ENCODE data around the gene CDH6. TPM values are rescaled to one million over a fixed set of nuclear protein-coding genes. Genes with fewer than 3 reads are reported as not detected.

CDH6 gene
- total RNA-seq, 1 experiment from 2014 or later, result not detected

GRCh38 chr5:31285025-31285424 is 91.5 kb downstream of the CDH6 start:
- Histone ChIP-seq H3K9me2 (ENCODE audit: insufficient read depth) (no peaks in the 10 kb centered on the region; the same call in 1 of the 2 replicates), H3K27ac (no peak overlapping the region), H2AFZ (no peak overlapping the region), H3K4me2 (no peak overlapping the region), H3K79me2 (ENCODE audit: low read depth) (no peaks in the 10 kb centered on the region), H3K27me3 (ENCODE audit: insufficient read depth, low read depth) (no peaks in the 10 kb centered on the region), H3K4me1 (replicated peaks; ENCODE audit: insufficient read depth) (no peaks in the 10 kb centered on the region), H3K4me3 (no peak overlapping the region), H3K36me3 (ENCODE audit: low read depth) (no peaks in the 10 kb centered on the region), H3K9me3 (ENCODE audit: insufficient read depth, low read depth) (no peaks in the 10 kb centered on the region), H3F3A (ENCODE audit: insufficient read depth, low read depth) (no peaks in the 10 kb centered on the region), H4K20me1 (ENCODE audit: insufficient read depth) (no peaks in the 10 kb centered on the region)
- no TSS peak for BruUV-seq (replicated peaks)
- no peak for TF ChIP-seq CTCF (conservative IDR thresholded peaks at IDR 0.05)
- TF ChIP-seq EZH2 (IDR thresholded peaks at IDR 0.05; ENCODE audit: low read depth), result no peak
- ChIA-PET CTCF (no interaction called here), POLR2A (ENCODE audit: unreplicated experiment) (no interaction called here)
- intact Hi-C loops (cut with micrococcal nuclease; ENCODE audit: unreplicated experiment), result no loop called here
- DNase-seq, result no peak

GRCh38 chr5:31287985-31288384 is 94.5 kb downstream of the CDH6 start:
- H3F3A ChIP-seq (ENCODE audit: insufficient read depth, low read depth), result no peaks in the 10 kb centered on the region
- H3K36me3 ChIP-seq (ENCODE audit: low read depth), result no peaks in the 10 kb centered on the region
- ChIA-PET POLR2A (ENCODE audit: unreplicated experiment) (no interaction called here), CTCF (no interaction called here)
- H3K27ac ChIP-seq, result no peak overlapping the region
- no peak overlapping the region for H2AFZ ChIP-seq
- no peak overlapping the region for H3K4me3 ChIP-seq
- no peaks in the 10 kb centered on the region for H3K4me1 ChIP-seq (replicated peaks; ENCODE audit: insufficient read depth)
- no peaks in the 10 kb centered on the region for H3K27me3 ChIP-seq (ENCODE audit: insufficient read depth, low read depth)
- no peaks in the 10 kb centered on the region for H3K79me2 ChIP-seq (ENCODE audit: low read depth)
- H3K9me3 ChIP-seq (ENCODE audit: insufficient read depth, low read depth), result no peaks in the 10 kb centered on the region
- no peaks in the 10 kb centered on the region for H4K20me1 ChIP-seq (ENCODE audit: insufficient read depth)
- no TSS peak for BruUV-seq (replicated peaks)
- intact Hi-C loops (cut with micrococcal nuclease; ENCODE audit: unreplicated experiment), result no loop called here
- H3K9me2 ChIP-seq (ENCODE audit: insufficient read depth), result no peaks in the 10 kb centered on the region; the same call in 1 of the 2 replicates
- H3K4me2 ChIP-seq, result no peak overlapping the region
- no peak for DNase-seq
- TF ChIP-seq EZH2 (IDR thresholded peaks at IDR 0.05; ENCODE audit: low read depth) (no peak), CTCF (conservative IDR thresholded peaks at IDR 0.05) (no peak)

- ChIA-PET CTCF (no interaction called here), POLR2A (ENCODE audit: unreplicated experiment) (interaction anchor here (0.7 kb wide), 1 partner anchor 16 kb away, joined by 5 read pairs; no protein-coding TSS in a partner anchor)
- no peaks in the 10 kb centered on the region; the same call in 1 of the 2 replicates for H3K9me2 ChIP-seq (ENCODE audit: insufficient read depth)
- TF ChIP-seq EZH2 (IDR thresholded peaks at IDR 0.05; ENCODE audit: low read depth) (no peak), CTCF (conservative IDR thresholded peaks at IDR 0.05) (no peak)
- H3K79me2 ChIP-seq (ENCODE audit: low read depth), result no peaks in the 10 kb centered on the region
- DNase-seq, result no peak
- no peaks in the 10 kb centered on the region for H4K20me1 ChIP-seq (ENCODE audit: insufficient read depth)
- no peaks in the 10 kb centered on the region for H3K4me1 ChIP-seq (replicated peaks; ENCODE audit: insufficient read depth)
- no peak overlapping the region for H3K4me3 ChIP-seq
- intact Hi-C loops (cut with micrococcal nuclease; ENCODE audit: unreplicated experiment), result no loop called here
- H3K4me2 ChIP-seq, result no peak overlapping the region
- no TSS peak for BruUV-seq (replicated peaks)
- no peak overlapping the region for H3K27ac ChIP-seq
- no peaks in the 10 kb centered on the region for H3K27me3 ChIP-seq (ENCODE audit: insufficient read depth, low read depth)
- H2AFZ ChIP-seq, result no peak overlapping the region
- no peaks in the 10 kb centered on the region for H3K9me3 ChIP-seq (ENCODE audit: insufficient read depth, low read depth)
- no peaks in the 10 kb centered on the region for H3F3A ChIP-seq (ENCODE audit: insufficient read depth, low read depth)
- H3K36me3 ChIP-seq (ENCODE audit: low read depth), result no peaks in the 10 kb centered on the region
Measured at GRCh38 chr5:31289429-31289828, 95.9 kb downstream of the CDH6 start.
